Activated T-helper 17 cell treated with anti-CD3 and anti-CD28 coated beads, Interleukin-2, amount 50 U/mL, for 72 hours (primary cell): ENCODE results near the gene GRIK3. TPM values are rescaled to one million over a fixed set of nuclear protein-coding genes. Genes with fewer than 3 reads are reported as not detected.

Experiments used
- ATAC-seq: fragments of 150-1000 bp; cut with Tn5 transposase; replicated peaks from 2 replicates; pipeline ENCODE4 v1.10.0; 2021; ENCODE audit warnings: mild to moderate bottlenecking, moderate library complexity
- H3K27ac Mint-ChIP-seq: one replicate; pipeline ENCODE4 v1.8.0; 2022; ENCODE audit warnings: mixed read lengths
- H3K27me3 Mint-ChIP-seq: one replicate; pipeline ENCODE4 v1.8.0; 2022; ENCODE audit warnings: mixed read lengths
- H3K36me3 Mint-ChIP-seq: one replicate; pipeline ENCODE4 v1.8.0; 2022; ENCODE audit warnings: low read depth, mild to moderate bottlenecking, mixed read lengths
- H3K4me1 Mint-ChIP-seq: one replicate; pipeline ENCODE4 v1.8.0; 2022; ENCODE audit warnings: mixed read lengths
- H3K4me3 Mint-ChIP-seq: one replicate; pipeline ENCODE4 v1.8.0; 2022; ENCODE audit warnings: mild to moderate bottlenecking, mixed read lengths
- H3K9me3 Mint-ChIP-seq: one replicate; pipeline ENCODE4 v1.8.0; 2022; ENCODE audit warnings: mixed read lengths
- total RNA-seq, 2 donors: library from RNA; stranded (reverse); gene quantifications; one replicate each; pipeline ENCODE4 v1.2.3, GENCODE V29; 2022

The GRIK3 gene
- total RNA-seq, 2 donors from 2014 or later = not detected

DNA sequence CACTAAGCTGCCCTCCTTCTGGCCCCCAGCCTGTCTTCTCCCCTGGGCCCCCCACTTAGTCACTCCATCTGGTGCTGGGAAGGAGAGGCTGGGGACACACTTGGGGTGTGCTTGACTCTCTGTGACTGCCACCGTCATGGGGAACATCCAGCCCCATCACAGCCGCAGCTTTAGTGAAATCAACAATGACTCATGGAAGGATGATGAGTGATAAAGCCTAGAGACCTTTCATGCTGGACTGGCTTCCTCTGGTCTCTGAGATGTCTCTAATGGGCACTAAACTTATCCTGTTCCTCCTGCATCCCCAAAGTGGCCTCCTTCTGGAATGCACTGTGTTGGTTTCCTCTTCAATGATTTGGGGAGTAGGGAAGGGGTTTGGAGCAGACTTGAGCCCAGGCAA is 172.9 kb downstream of the GRIK3 start:
- Mint-ChIP-seq H3K4me1 (no peaks in the 10 kb centered on the region), H3K4me3 (no peak overlapping the region), H3K9me3 (no peaks in the 10 kb centered on the region), H3K27me3 (peaks cover 16% of the 10 kb centered on the region), H3K27ac (no peak overlapping the region), H3K36me3 (no peaks in the 10 kb centered on the region)
- peak; percentile 26 for ATAC-seq

DNA sequence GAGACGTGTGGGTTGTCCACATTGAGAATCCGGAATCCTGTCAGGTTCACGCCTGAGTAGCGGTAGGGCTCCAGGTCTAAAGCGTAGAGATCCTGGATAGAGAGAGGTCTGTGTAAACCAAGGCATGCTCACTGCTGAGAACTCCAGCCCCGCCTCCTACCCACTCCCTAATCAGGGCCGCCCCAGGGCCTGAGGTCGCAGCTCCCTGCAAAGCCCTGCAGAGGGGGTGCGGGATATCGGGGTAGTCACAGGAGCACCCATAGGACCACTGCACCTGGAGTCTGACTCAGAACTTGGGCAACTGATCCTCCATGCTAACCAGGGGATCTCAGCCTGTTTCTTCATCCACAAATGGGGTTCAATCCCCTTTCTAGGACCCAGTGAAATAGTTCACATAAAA is 174.4 kb downstream of the GRIK3 start:
- no peak overlapping the region for H3K27ac Mint-ChIP-seq
- no peaks in the 10 kb centered on the region for H3K36me3 Mint-ChIP-seq
- peaks cover 21% of the 10 kb centered on the region for H3K27me3 Mint-ChIP-seq
- H3K4me3 Mint-ChIP-seq = no peak overlapping the region
- H3K4me1 Mint-ChIP-seq = no peaks in the 10 kb centered on the region
- no peak for ATAC-seq
- no peaks in the 10 kb centered on the region for H3K9me3 Mint-ChIP-seq

- no peaks in the 10 kb centered on the region for H3K36me3 Mint-ChIP-seq
- H3K27me3 Mint-ChIP-seq = peaks cover 29% of the 10 kb centered on the region
- H3K27ac Mint-ChIP-seq = no peak overlapping the region
- H3K4me3 Mint-ChIP-seq = no peak overlapping the region
- no peak for ATAC-seq
- H3K9me3 Mint-ChIP-seq = no peaks in the 10 kb centered on the region
- no peaks in the 10 kb centered on the region for H3K4me1 Mint-ChIP-seq
These were observed 175.3 kb downstream of the GRIK3 start for GRCh38 chr1:36858981-36859380.

DNA sequence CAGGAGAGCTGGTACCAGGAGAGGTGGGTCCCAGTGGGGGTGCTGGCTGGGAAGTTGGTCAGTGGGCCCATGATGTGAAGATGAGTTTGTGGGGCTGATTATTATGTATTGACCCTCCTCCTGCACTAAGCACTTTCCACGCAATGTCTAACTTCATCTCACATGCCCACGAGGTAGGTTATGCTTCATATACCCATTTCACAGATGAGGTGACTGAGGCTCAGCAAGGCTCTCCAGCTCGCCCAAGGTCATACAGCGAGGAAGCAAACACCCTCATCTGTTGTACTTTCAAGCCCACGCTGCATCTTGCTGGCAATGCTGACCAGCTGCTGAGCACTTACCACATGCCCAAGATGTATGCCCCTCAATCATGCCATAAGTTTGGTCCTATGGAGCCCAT is 175.8 kb downstream of the GRIK3 start:
- H3K27ac Mint-ChIP-seq = no peak overlapping the region
- H3K9me3 Mint-ChIP-seq = no peaks in the 10 kb centered on the region
- H3K4me1 Mint-ChIP-seq = no peaks in the 10 kb centered on the region
- ATAC-seq = no peak
- H3K36me3 Mint-ChIP-seq = no peaks in the 10 kb centered on the region
- H3K27me3 Mint-ChIP-seq = peaks cover 32% of the 10 kb centered on the region
- no peak overlapping the region for H3K4me3 Mint-ChIP-seq

GRCh38 chr1:36857754-36858153 is 176.6 kb downstream of the GRIK3 start:
- H3K27me3 Mint-ChIP-seq = peaks cover 32% of the 10 kb centered on the region
- no peaks in the 10 kb centered on the region for H3K36me3 Mint-ChIP-seq
- no peak for ATAC-seq
- no peaks in the 10 kb centered on the region for H3K4me1 Mint-ChIP-seq
- H3K4me3 Mint-ChIP-seq = no peak overlapping the region
- H3K9me3 Mint-ChIP-seq = no peaks in the 10 kb centered on the region
- H3K27ac Mint-ChIP-seq = no peak overlapping the region

- no peaks in the 10 kb centered on the region for H3K9me3 Mint-ChIP-seq
- no peak overlapping the region for H3K4me3 Mint-ChIP-seq
- H3K4me1 Mint-ChIP-seq = no peaks in the 10 kb centered on the region
- peaks cover 39% of the 10 kb centered on the region for H3K27me3 Mint-ChIP-seq
- no peaks in the 10 kb centered on the region for H3K36me3 Mint-ChIP-seq
- ATAC-seq = no peak
- no peak overlapping the region for H3K27ac Mint-ChIP-seq
These were observed 178.4 kb downstream of the GRIK3 start for GRCh38 chr1:36855699-36856494.

- Mint-ChIP-seq H3K36me3 (no peaks in the 10 kb centered on the region), H3K4me3 (no peak overlapping the region), H3K27me3 (peaks cover 48% of the 10 kb centered on the region), H3K9me3 (no peaks in the 10 kb centered on the region), H3K27ac (no peak overlapping the region), H3K4me1 (no peaks in the 10 kb centered on the region)
- ATAC-seq = no peak
These were observed 180.7 kb downstream of the GRIK3 start for GRCh38 chr1:36853638-36854037.

GRCh38 chr1:36852586-36852985 is 181.7 kb downstream of the GRIK3 start:
- ATAC-seq = no peak
- H3K9me3 Mint-ChIP-seq = no peaks in the 10 kb centered on the region
- H3K27me3 Mint-ChIP-seq = peaks cover 51% of the 10 kb centered on the region
- H3K4me3 Mint-ChIP-seq = no peak overlapping the region
- H3K4me1 Mint-ChIP-seq = no peaks in the 10 kb centered on the region
- no peak overlapping the region for H3K27ac Mint-ChIP-seq
- H3K36me3 Mint-ChIP-seq = no peaks in the 10 kb centered on the region

DNA sequence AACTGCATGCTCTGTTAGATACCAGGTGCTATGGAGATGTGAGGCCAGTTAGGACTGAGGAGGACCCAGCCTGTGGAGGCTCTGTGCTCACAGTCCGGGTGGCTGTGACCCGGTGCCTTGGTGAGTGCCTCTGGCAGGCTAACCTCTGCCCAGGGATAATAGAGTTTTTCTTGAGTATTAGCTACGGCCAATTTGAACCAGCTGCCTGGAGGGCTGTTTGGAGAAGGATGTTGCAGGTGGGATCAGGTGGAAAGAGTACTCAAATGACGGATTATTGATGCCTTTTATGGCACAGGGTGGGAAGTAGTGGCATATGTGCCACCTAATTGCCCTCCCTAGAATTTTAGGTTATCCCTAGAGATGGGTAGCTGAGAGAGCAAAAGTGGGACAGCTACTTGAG is 182.7 kb downstream of the GRIK3 start:
- H3K4me3 Mint-ChIP-seq = no peak overlapping the region
- no peaks in the 10 kb centered on the region for H3K9me3 Mint-ChIP-seq
- H3K27me3 Mint-ChIP-seq = peaks cover 50% of the 10 kb centered on the region
- H3K4me1 Mint-ChIP-seq = no peaks in the 10 kb centered on the region
- no peak for ATAC-seq
- no peaks in the 10 kb centered on the region for H3K36me3 Mint-ChIP-seq
- H3K27ac Mint-ChIP-seq = no peak overlapping the region

- Mint-ChIP-seq H3K27ac (no peak overlapping the region), H3K9me3 (no peaks in the 10 kb centered on the region), H3K4me1 (no peaks in the 10 kb centered on the region), H3K36me3 (no peaks in the 10 kb centered on the region), H3K4me3 (no peak overlapping the region), H3K27me3 (peaks cover 45% of the 10 kb centered on the region)
- ATAC-seq = no peak
These were observed 183.2 kb downstream of the GRIK3 start for GRCh38 chr1:36851087-36851486.

- Mint-ChIP-seq H3K9me3 (no peaks in the 10 kb centered on the region), H3K4me1 (no peaks in the 10 kb centered on the region), H3K4me3 (no peak overlapping the region), H3K27me3 (peaks cover 42% of the 10 kb centered on the region), H3K27ac (no peak overlapping the region), H3K36me3 (no peaks in the 10 kb centered on the region)
- ATAC-seq = no peak
These were observed 184.4 kb downstream of the GRIK3 start for GRCh38 chr1:36849956-36850355.

DNA sequence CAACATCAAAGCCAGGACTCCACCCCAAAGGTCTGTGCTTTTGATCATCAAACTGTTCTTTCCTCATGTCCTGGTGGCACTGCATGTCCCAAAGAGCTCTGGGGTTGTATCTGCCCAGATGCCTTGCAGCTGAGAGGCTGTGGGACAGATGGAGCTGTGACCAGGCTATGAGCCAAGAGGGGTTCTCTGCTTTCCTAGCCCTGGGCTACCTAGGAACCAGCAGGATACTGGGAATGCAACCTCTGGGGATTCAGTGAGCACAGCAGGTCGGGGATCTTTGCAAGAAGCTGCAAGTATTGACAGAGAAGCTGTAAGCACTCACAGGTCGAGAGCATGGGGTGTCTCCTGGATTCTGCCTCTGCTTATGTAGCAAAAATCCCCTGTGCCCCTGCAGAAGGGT is 186.6 kb downstream of the GRIK3 start:
- Mint-ChIP-seq H3K27ac (no peak overlapping the region), H3K9me3 (no peaks in the 10 kb centered on the region), H3K4me3 (no peak overlapping the region), H3K36me3 (no peaks in the 10 kb centered on the region), H3K4me1 (no peaks in the 10 kb centered on the region), H3K27me3 (peaks cover 26% of the 10 kb centered on the region)
- no peak for ATAC-seq

DNA sequence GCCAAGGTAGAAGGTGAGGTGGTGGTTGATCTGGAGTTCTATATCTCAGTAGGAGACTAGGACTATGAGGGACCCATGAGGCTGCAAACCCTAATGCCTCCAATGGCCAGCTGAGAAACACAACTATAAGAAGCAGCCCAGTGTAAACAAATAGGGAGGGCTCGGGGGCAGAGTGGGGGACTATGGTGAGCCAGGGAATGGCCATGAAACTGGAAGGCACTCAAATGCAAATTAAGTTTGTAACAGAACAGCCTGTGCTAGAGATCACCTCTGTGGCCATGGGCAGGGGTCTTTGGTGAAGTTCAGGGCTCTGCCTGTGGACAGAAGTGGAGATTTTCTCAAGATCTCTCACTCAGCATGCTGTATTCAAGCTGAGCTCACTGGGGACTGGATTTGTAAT is 187.1 kb downstream of the GRIK3 start:
- ATAC-seq = no peak
- Mint-ChIP-seq H3K4me1 (no peaks in the 10 kb centered on the region), H3K27ac (no peak overlapping the region), H3K36me3 (no peaks in the 10 kb centered on the region), H3K9me3 (no peaks in the 10 kb centered on the region), H3K27me3 (peaks cover 24% of the 10 kb centered on the region), H3K4me3 (no peak overlapping the region)

DNA sequence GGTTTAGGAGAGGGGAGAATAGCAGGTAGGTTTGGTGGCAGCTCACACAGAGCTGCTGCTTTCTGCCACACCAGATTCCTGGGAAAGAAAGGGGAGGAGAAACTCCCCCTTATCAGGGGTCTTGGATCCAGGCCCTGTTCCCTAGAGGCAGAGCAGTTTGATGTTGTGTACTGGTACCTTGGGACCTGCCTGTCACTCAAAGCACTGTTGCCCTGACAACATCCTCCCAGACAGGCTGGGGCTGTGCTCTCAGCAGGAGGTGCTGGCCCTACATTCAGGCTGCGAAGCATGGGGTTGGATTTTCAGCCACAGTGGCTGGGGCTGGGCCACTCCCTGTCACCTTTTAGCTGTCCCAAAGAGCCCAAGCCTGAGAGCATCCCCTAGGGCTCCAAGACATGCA is 188.0 kb downstream of the GRIK3 start:
- ATAC-seq = no peak
- Mint-ChIP-seq H3K9me3 (no peaks in the 10 kb centered on the region), H3K4me3 (no peak overlapping the region), H3K4me1 (no peaks in the 10 kb centered on the region), H3K27ac (no peak overlapping the region), H3K36me3 (no peaks in the 10 kb centered on the region), H3K27me3 (peaks cover 16% of the 10 kb centered on the region)

GRCh38 chr1:36845802-36846201 is 188.5 kb downstream of the GRIK3 start:
- Mint-ChIP-seq H3K4me1 (no peaks in the 10 kb centered on the region), H3K27me3 (peaks cover 11% of the 10 kb centered on the region), H3K9me3 (no peaks in the 10 kb centered on the region), H3K27ac (no peak overlapping the region), H3K4me3 (no peak overlapping the region), H3K36me3 (no peaks in the 10 kb centered on the region)
- ATAC-seq = no peak

- Mint-ChIP-seq H3K9me3 (no peaks in the 10 kb centered on the region), H3K27ac (no peak overlapping the region), H3K27me3 (peaks cover 4% of the 10 kb centered on the region), H3K4me1 (no peaks in the 10 kb centered on the region), H3K36me3 (no peaks in the 10 kb centered on the region), H3K4me3 (no peak overlapping the region)
- no peak for ATAC-seq
These were observed 189.4 kb downstream of the GRIK3 start for GRCh38 chr1:36844917-36845316.
